ENCODE measurements around the gene VAV3. TPM values are rescaled to one million over a fixed set of nuclear protein-coding genes. Genes with fewer than 3 reads are reported as not detected.

VAV3 gene
- total RNA-seq, 1 donor, result 0.09 TPM

GRCh38 chr1:107618539-107618938, 346.4 kb downstream of the VAV3 start:
- H3K4me3 ChIP-seq (ENCODE audit: low read depth, low read length), result no peak overlapping the region
- no peak for TF ChIP-seq CTCF (IDR thresholded peaks at IDR 0.05; ENCODE audit: insufficient read depth, low read length)
- DNase-seq (ENCODE audit: low read depth), result no peak

- H3K4me3 ChIP-seq (ENCODE audit: low read depth, low read length), result no peak overlapping the region
- TF ChIP-seq CTCF (IDR thresholded peaks at IDR 0.05; ENCODE audit: insufficient read depth, low read length), result no peak
These were observed 347.1 kb downstream of the VAV3 start for GRCh38 chr1:107617921-107618320.

GRCh38 chr1:107617456-107617855, 347.5 kb downstream of the VAV3 start:
- H3K4me3 ChIP-seq (ENCODE audit: low read depth, low read length), result no peak overlapping the region
- no peak for TF ChIP-seq CTCF (IDR thresholded peaks at IDR 0.05; ENCODE audit: insufficient read depth, low read length)
- no peak for DNase-seq (ENCODE audit: low read depth)

More at GRCh38 chr1:107617921-107618320, 347.1 kb downstream of the VAV3 start:
- no peak for DNase-seq (ENCODE audit: low read depth)

- no peak for TF ChIP-seq CTCF (IDR thresholded peaks at IDR 0.05; ENCODE audit: insufficient read depth, low read length)
- no peak for DNase-seq (ENCODE audit: low read depth)
- H3K4me3 ChIP-seq (ENCODE audit: low read depth, low read length), result no peak overlapping the region
These were observed 355.2 kb downstream of the VAV3 start for GRCh38 chr1:107609808-107610207.

- DNase-seq (ENCODE audit: low read depth), result no peak
- no peak for TF ChIP-seq CTCF (IDR thresholded peaks at IDR 0.05; ENCODE audit: insufficient read depth, low read length)
- H3K4me3 ChIP-seq (ENCODE audit: low read depth, low read length), result no peak overlapping the region
These were observed 360.2 kb downstream of the VAV3 start for GRCh38 chr1:107604825-107605224.

DNA sequence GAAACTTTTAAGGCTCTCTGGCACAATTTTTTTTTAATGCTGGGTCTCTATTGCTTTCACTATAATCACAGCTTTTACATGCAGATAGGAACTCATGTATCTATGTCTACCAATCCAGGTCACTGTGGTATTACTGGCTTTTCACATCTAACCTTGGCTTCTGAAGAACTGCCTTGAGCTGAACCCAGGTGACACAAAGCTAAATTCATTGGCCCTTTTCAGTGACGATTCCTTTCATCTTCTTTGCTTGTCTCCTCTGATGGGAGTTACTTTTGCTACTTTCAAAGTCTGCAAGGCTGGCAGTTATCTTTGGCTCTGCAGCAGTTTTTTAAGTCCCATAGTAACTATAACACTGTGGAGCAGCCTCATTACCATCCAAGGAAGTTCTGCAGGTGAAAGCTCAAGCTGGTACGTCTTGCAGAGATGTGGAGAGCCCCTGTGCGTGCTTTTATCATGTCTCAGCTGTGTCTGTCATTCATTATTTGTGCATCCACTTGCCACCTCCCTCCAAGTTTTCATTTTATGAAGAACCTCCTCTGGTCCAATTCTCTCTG, 364.3 kb downstream of the VAV3 start:
- no peak for TF ChIP-seq CTCF (IDR thresholded peaks at IDR 0.05; ENCODE audit: insufficient read depth, low read length)
- H3K4me3 ChIP-seq (ENCODE audit: low read depth, low read length), result no peak overlapping the region
- no peak for DNase-seq (ENCODE audit: low read depth)

GRCh38 chr1:107599220-107599619, 365.8 kb downstream of the VAV3 start:
- no peak overlapping the region for H3K4me3 ChIP-seq (ENCODE audit: low read depth, low read length)
- no peak for TF ChIP-seq CTCF (IDR thresholded peaks at IDR 0.05; ENCODE audit: insufficient read depth, low read length)
- no peak for DNase-seq (ENCODE audit: low read depth)
